ENCODE results near the gene MYORG.
"Not testable (repeated sequence)": the region's sequence is repeated elsewhere in the genome, so short reads cannot be mapped to it uniquely, and the experiment has no call there.

Gene MYORG

GRCh38 chr9:34338665-34339385 lies 37.9 kb downstream of the MYORG start:
- Histone ChIP-seq H3K9me3 (ENCODE audit: insufficient read depth, low read depth, low read length) (no peaks in the 10 kb centered on the region), H3K4me1 (ENCODE audit: insufficient read depth, low read length) (peaks cover 10% of the 10 kb centered on the region), H3K4me3 (ENCODE audit: low read length) (no peak overlapping the region), H3K27ac (ENCODE audit: low read length) (no peak overlapping the region), H3K36me3 (ENCODE audit: insufficient read depth, low read depth, low read length) (peaks cover 29% of the 10 kb centered on the region), H3K9ac (ENCODE audit: low read depth, low read length) (no peak overlapping the region), H3K27me3 (ENCODE audit: insufficient read depth, low read length) (no peaks in the 10 kb centered on the region)

DNA sequence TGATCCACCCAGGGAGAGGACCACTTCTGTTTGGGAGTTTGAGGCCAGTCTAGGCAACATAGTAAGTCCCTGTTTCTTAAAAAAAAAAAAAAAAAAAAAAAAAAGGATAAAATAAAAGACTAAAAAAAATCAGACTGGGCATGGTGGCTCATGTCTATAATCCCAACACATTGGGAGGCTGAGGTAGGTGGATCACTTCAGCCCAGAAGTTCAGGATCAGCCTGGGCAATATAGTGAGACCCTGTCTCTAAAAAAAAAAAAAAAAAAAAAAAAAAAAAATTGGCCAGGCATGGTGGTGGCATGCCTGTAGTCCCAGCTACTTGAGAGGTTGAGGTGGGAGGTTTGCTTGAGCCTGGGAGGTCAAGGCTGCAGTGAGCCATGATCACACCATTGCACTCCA lies 38.6 kb downstream of the MYORG start:
- not testable (repeated sequence) for H3K27ac ChIP-seq (ENCODE audit: low read length); H3K9ac ChIP-seq (ENCODE audit: low read depth, low read length); H3K9me3 ChIP-seq (ENCODE audit: insufficient read depth, low read depth, low read length); H3K27me3 ChIP-seq (ENCODE audit: insufficient read depth, low read length); H3K4me3 ChIP-seq (ENCODE audit: low read length)
- peaks cover 14% of the 10 kb centered on the region for H3K4me1 ChIP-seq (ENCODE audit: insufficient read depth, low read length)
- peaks cover 23% of the 10 kb centered on the region for H3K36me3 ChIP-seq (ENCODE audit: insufficient read depth, low read depth, low read length)

DNA sequence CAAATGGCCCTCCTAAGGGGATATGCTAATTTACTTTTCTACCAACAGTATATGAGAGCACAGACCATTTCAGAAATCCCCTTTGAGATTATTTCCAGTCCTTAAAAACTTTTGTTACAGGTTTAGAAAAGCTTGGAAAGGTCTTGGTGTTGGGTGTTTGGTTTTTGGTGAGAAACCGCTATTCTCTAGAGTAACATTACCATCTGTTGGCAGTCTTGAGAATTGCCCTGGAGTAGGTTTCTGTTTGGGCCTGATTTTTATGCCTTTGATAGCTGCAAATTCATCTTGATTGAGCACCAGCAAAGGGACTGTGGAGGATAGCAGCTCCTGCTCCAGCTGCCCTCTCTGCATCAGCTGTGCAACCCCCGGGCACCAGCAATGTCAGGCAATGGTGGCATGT lies 39.3 kb downstream of the MYORG start:
- Histone ChIP-seq H3K9me3 (ENCODE audit: insufficient read depth, low read depth, low read length) (no peaks in the 10 kb centered on the region), H3K27ac (ENCODE audit: low read length) (no peak overlapping the region), H3K36me3 (ENCODE audit: insufficient read depth, low read depth, low read length) (peaks cover 20% of the 10 kb centered on the region), H3K27me3 (ENCODE audit: insufficient read depth, low read length) (no peaks in the 10 kb centered on the region), H3K4me1 (ENCODE audit: insufficient read depth, low read length) (peaks cover 14% of the 10 kb centered on the region), H3K9ac (ENCODE audit: low read depth, low read length) (no peak overlapping the region), H3K4me3 (ENCODE audit: low read length) (no peak overlapping the region)

DNA sequence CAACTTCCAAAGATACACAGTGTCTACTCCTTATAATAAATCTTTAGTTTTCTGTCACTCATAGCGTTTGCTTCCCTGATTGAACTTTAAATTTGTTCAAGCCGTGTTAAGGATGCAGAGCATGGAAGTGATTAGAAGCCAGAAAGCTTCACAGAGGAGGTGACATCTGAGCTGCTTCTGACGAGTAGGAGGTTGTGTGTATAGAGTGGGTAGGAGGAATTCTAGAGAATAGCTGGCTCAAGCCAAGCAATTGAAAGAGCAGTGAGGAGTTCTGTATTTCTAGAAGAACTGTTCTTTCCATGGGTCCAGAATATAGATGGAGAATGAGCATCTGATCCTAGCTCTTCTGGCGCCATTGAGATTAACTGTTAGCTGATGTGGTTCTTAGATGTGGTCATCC lies 41.3 kb downstream of the MYORG start:
- Histone ChIP-seq H3K9ac (ENCODE audit: low read depth, low read length) (peak overlapping the region; percentile 1; the same call in 1 of the 2 replicates), H3K9me3 (ENCODE audit: insufficient read depth, low read depth, low read length) (no peaks in the 10 kb centered on the region), H3K4me1 (ENCODE audit: insufficient read depth, low read length) (peaks cover 14% of the 10 kb centered on the region), H3K27ac (ENCODE audit: low read length) (no peak overlapping the region), H3K36me3 (ENCODE audit: insufficient read depth, low read depth, low read length) (peaks cover 18% of the 10 kb centered on the region), H3K27me3 (ENCODE audit: insufficient read depth, low read length) (no peaks in the 10 kb centered on the region), H3K4me3 (ENCODE audit: low read length) (no peak overlapping the region)

DNA sequence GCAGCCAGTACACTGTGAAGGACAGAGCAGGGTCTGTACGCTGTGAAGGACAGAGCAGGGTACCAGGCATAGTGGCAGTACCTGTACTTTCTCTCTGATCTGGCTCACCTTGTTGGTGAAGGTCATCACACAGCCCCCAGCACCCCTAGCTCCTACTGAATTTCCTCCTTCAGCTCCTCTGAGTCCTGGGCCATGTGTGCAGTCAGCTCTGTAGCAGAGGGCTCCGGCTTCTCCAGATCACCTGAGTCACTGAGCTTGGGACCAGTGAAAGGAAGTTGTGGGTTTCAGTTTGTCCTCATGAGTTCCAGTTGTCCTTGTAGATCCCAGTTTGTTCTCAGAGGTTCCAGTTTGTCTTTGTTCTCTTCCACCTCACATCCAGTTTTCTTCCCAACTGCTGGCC lies 41.8 kb downstream of the MYORG start:
- no peaks in the 10 kb centered on the region for H3K27me3 ChIP-seq (ENCODE audit: insufficient read depth, low read length)
- no peak overlapping the region for H3K27ac ChIP-seq (ENCODE audit: low read length)
- no peaks in the 10 kb centered on the region for H3K9me3 ChIP-seq (ENCODE audit: insufficient read depth, low read depth, low read length)
- no peak overlapping the region for H3K4me3 ChIP-seq (ENCODE audit: low read length)
- H3K4me1 ChIP-seq (ENCODE audit: insufficient read depth, low read length) = peaks cover 14% of the 10 kb centered on the region
- H3K9ac ChIP-seq (ENCODE audit: low read depth, low read length) = peak overlapping the region; percentile 1; the same call in 1 of the 2 replicates
- H3K36me3 ChIP-seq (ENCODE audit: insufficient read depth, low read depth, low read length) = peaks cover 14% of the 10 kb centered on the region

DNA sequence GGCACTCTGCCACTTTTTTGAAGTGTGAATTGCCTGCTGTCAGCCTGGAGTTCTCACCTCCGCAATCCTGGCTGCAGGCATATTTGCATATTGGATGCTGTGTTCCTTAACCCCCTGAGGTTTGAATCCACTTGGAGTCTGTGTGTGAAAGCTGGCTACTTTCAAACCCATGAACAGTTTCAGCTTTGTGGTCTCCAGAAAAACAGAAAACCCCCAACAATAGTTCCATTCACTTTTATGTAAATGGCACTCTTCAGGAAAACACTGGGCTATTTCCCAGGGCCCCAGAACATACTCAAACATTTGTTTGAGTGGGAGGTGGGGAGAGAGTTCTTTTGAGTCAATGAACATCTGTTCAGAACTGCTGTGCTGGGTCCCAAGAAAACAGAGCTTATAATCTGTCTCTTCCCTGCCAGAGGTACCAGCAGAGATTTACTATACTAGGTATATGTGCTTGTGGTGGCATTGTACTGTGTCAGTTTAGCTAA lies 42.3 kb downstream of the MYORG start:
- no peak overlapping the region for H3K27ac ChIP-seq (ENCODE audit: low read length)
- H3K4me3 ChIP-seq (ENCODE audit: low read length) = peak overlapping the region; percentile 29; the same call in 1 of the 2 replicates
- peak overlapping the region; percentile 1; the same call in 1 of the 2 replicates for H3K9ac ChIP-seq (ENCODE audit: low read depth, low read length)
- H3K36me3 ChIP-seq (ENCODE audit: insufficient read depth, low read depth, low read length) = peaks cover 10% of the 10 kb centered on the region
- H3K4me1 ChIP-seq (ENCODE audit: insufficient read depth, low read length) = peaks cover 14% of the 10 kb centered on the region
- H3K9me3 ChIP-seq (ENCODE audit: insufficient read depth, low read depth, low read length) = no peaks in the 10 kb centered on the region
- no peaks in the 10 kb centered on the region for H3K27me3 ChIP-seq (ENCODE audit: insufficient read depth, low read length)

- Histone ChIP-seq H3K27me3 (ENCODE audit: insufficient read depth, low read length) (no peaks in the 10 kb centered on the region), H3K9me3 (ENCODE audit: insufficient read depth, low read depth, low read length) (no peaks in the 10 kb centered on the region), H3K9ac (ENCODE audit: low read depth, low read length) (peak overlapping the region; percentile 18; the same call in 1 of the 2 replicates), H3K4me3 (ENCODE audit: low read length) (peak overlapping the region; percentile 29; the same call in 1 of the 2 replicates), H3K27ac (ENCODE audit: low read length) (no peak overlapping the region), H3K36me3 (ENCODE audit: insufficient read depth, low read depth, low read length) (peaks cover 5% of the 10 kb centered on the region), H3K4me1 (ENCODE audit: insufficient read depth, low read length) (peaks cover 14% of the 10 kb centered on the region)
Observed at GRCh38 chr9:34333836-34334235, 42.9 kb downstream of the MYORG start.

GRCh38 chr9:34332076-34332964 lies 44.4 kb downstream of the MYORG start:
- H3K36me3 ChIP-seq (ENCODE audit: insufficient read depth, low read depth, low read length) = no peaks in the 10 kb centered on the region
- peaks cover 14% of the 10 kb centered on the region for H3K4me1 ChIP-seq (ENCODE audit: insufficient read depth, low read length)
- peak overlapping the region; percentile 6; the same call in 1 of the 2 replicates for H3K9ac ChIP-seq (ENCODE audit: low read depth, low read length)
- H3K27ac ChIP-seq (ENCODE audit: low read length) = no peak overlapping the region
- H3K4me3 ChIP-seq (ENCODE audit: low read length) = no peak overlapping the region
- H3K27me3 ChIP-seq (ENCODE audit: insufficient read depth, low read length) = no peaks in the 10 kb centered on the region
- no peaks in the 10 kb centered on the region for H3K9me3 ChIP-seq (ENCODE audit: insufficient read depth, low read depth, low read length)

GRCh38 chr9:34331196-34331595 lies 45.5 kb downstream of the MYORG start:
- Histone ChIP-seq H3K36me3 (ENCODE audit: insufficient read depth, low read depth, low read length) (no peaks in the 10 kb centered on the region), H3K9ac (ENCODE audit: low read depth, low read length) (no peak overlapping the region), H3K4me3 (ENCODE audit: low read length) (no peak overlapping the region), H3K4me1 (ENCODE audit: insufficient read depth, low read length) (peaks cover 14% of the 10 kb centered on the region), H3K27ac (ENCODE audit: low read length) (no peak overlapping the region), H3K27me3 (ENCODE audit: insufficient read depth, low read length) (no peaks in the 10 kb centered on the region), H3K9me3 (ENCODE audit: insufficient read depth, low read depth, low read length) (no peaks in the 10 kb centered on the region)

DNA sequence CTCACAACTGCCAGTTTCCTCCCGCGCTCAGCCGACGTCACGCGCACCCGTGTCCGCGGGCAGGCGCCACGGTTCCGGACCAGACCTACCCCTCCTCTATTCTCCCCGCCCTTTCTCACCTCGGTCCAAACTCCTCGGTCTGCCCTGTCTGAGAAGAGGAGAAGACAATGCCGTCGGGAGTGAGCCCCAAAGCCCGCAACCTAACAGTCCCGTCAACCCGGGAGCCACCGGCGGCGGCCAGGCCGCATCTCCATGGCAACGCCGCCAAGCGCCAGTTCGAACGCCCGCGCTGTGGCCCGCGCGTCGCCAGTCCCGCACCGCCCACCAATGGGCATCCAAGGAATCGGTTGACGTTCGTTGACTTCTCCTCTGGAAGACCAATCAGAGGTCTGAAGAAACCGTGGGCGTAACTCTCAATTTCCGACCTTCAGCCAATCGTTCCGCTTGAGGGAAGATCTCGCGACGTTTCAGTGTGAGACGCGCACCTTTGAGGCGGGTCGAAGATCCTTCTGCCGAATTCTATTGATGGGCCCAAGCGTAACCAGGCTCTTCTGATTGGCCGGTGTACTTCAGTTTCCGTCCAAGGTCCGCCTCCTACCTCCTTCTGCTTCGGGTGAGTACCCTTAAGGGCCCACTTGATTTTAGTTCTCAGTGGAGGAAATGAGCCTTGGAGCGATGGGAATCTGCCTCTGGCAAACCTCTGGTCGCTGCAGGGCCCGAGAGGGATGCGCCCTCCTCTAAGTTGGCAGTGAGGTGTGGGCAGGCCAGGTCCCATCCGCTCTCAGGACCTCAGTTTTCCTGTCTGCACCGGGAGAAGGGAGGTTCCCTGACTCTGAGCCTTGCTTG lies 47.5 kb downstream of the MYORG start, which contains the start of the genes KIF24 and NUDT2:
KIF24 (minus strand) TSS at position 282 of the 846 bp plus-strand sequence. CDS start 17,922 bp downstream, outside the sequence.
NUDT2 (plus strand) TSS at position 583 of the 846 bp plus-strand sequence. CDS start 9,471 bp downstream, outside the sequence.
- H3K27ac ChIP-seq (ENCODE audit: low read length) = peak within 1 kb of the TSS; percentile 88
- H3K9me3 ChIP-seq (ENCODE audit: insufficient read depth, low read depth, low read length) = no peaks in the 10 kb centered on the region
- H3K4me3 ChIP-seq (ENCODE audit: low read length) = peak within 1 kb of the TSS; percentile 97
- H3K27me3 ChIP-seq (ENCODE audit: insufficient read depth, low read length) = no peaks in the 10 kb centered on the region
- H3K36me3 ChIP-seq (ENCODE audit: insufficient read depth, low read depth, low read length) = no peaks in the 10 kb centered on the region
- H3K9ac ChIP-seq (ENCODE audit: low read depth, low read length) = peak within 1 kb of the TSS; percentile 98
- peaks cover 6% of the 10 kb centered on the region for H3K4me1 ChIP-seq (ENCODE audit: insufficient read depth, low read length)

DNA sequence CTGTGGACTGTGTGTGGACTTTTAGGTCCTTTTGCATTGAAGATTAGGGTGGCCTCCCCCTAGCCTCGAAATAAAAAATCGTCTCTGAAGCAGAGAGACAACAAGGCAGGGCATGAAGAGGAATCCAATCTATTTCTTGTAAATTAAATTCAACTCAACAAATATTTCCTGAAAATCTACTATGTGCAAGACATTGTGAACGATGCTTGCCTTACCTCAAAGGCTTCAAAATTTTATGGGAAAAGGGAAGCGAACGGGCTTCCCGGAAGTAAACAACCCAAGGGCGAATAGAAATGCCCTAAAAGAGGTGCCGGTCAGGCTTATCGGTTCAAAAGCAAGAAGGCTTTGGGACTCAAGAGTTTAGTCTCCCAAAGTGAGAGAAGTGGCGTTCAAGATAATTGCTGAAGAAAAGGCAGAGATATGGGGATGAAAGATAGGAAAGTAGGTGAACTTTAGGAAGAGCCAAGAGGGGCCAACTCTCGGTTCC lies 48.2 kb downstream of the MYORG start:
- H3K36me3 ChIP-seq (ENCODE audit: insufficient read depth, low read depth, low read length) = no peaks in the 10 kb centered on the region
- H3K4me1 ChIP-seq (ENCODE audit: insufficient read depth, low read length) = peaks cover under 1% of the 10 kb centered on the region
- no peaks in the 10 kb centered on the region for H3K27me3 ChIP-seq (ENCODE audit: insufficient read depth, low read length)
- no peak overlapping the region for H3K27ac ChIP-seq (ENCODE audit: low read length)
- peak overlapping the region; percentile 83 for H3K9ac ChIP-seq (ENCODE audit: low read depth, low read length)
- H3K4me3 ChIP-seq (ENCODE audit: low read length) = peak overlapping the region; percentile 97
- H3K9me3 ChIP-seq (ENCODE audit: insufficient read depth, low read depth, low read length) = no peaks in the 10 kb centered on the region

Measured in iPS-20b (cell line).